HG02763 (cell line): ENCODE results near the gene TGFBR3.

Source experiments
- ATAC-seq: cut with Tn5 transposase; IDR thresholded peaks from one replicate; pipeline ENCODE4 v1.9.1; 2021; ENCODE audit warnings: mild to moderate bottlenecking, moderate library complexity; ENCODE audit not compliant: unreplicated experiment

TGFBR3 gene

DNA sequence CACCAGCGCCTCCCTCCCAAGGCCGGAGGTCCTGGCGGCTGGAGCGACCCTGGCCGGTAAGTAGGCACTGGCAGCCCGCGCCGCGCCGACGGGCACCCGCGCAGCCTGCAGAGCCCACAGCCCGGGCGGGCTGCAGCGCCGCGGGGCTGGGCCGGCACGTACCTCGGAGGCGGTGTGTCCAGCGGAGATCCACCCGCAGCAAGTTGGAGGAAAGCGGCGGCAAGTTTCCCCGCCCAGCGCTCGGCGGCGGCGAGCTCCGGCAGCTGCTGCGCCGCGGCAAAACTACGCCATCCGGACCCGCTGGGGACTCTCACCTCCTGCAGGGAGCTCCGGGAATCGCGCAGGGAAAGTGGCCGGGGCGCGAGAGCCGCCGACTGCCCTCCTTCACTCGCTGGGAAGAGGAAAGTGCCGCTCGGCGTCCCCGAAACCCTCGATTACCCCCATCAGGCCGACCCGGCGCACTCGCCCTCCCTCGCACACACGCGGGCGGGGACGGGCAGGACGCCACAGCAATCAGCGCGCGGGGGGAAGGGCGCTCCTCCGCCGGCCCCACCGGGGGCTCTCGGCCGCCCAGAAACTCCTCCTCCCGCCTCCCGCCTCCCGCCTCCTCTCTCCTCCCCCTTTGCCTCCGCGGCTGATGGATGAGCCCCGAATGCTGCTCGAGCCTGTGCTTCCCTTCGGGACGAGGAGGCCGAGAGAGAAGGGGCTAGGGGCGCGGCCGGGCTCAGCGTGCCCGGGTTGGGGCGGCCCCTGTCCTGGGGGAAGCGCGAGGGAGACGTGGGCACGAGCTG, at the start of gene TGFBR3:
TGFBR3 (minus strand) TSS at position 436 of the 791 bp plus-strand sequence. CDS start 24,620 bp downstream, outside the sequence.
- peak; percentile 61 for ATAC-seq

DNA sequence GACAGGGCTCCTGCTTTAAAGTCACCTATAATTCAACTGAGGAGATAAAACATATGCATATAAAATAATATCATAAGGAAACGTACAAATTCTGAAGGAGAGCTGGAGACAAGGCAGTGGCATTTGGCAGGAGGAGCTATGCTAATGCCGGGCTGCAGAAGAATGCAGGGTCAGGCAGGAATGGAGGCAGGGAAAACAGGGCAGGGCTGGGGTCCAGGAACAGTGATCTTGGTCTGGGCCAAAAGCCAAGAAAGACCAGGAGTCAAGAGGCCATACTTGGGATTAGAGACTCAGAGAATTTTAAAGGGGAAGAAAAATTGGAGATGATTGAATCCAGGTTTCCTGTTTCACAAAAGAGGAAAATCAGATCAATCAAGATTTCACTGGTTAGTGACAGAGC, 43.3 kb upstream of the TGFBR3 start:
- ATAC-seq = no peak

DNA sequence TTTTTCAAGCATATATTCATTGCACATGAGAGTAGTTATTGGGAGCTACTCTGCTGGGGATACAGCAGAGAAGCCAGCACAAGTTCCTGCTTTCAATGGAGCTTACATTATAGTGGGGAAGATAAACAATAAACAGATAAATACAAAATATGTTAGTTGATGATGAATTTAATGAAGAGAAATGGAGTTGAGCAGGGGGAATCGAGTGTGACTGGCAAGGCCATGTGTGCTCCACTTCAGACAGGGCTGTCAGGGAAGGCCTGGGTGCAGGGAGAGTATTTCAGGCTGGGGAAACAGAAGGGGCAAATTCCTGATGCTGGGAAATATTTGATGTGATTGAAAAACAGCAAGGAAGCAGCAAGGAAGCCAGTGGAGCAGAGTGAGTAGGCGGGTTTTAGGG, 42.1 kb upstream of the TGFBR3 start:
- no peak for ATAC-seq

DNA sequence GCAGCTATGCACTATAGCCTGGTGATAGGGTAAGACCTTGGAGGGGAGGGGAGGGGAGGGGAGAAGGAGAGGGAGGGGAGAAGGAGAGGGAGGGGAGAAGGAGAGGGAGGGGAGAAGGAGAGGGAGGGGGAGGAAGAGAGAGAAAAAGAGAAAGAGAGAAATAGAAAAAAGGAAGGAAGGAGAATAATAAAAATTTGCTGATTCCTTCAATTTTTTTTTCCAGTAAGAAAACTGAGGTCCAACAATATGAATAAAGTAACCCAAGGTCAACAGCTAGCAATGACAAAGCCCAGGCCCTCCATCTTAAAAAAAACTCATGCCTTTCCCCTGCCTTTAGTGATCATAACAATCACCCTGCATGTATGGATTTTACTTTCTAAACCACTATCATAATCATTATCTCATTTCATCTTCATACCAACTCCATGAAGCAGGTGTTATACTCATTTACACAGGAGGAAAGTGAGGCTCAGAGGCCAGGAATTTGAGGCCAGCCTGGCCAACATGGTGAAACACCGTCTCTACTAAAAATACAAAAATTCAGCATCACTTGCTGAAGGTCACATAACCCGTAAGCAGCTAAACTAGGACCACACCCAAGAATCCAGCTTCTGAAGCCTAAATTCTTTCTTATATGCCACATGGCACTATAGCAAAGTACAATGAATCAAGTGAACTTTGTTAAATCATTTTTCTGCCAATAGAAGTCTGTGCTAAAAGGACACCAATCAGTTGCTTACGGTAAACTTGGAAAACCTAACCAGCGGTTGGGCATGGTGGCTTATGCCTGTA, 39.9 kb upstream of the TGFBR3 start:
- ATAC-seq = no peak

DNA sequence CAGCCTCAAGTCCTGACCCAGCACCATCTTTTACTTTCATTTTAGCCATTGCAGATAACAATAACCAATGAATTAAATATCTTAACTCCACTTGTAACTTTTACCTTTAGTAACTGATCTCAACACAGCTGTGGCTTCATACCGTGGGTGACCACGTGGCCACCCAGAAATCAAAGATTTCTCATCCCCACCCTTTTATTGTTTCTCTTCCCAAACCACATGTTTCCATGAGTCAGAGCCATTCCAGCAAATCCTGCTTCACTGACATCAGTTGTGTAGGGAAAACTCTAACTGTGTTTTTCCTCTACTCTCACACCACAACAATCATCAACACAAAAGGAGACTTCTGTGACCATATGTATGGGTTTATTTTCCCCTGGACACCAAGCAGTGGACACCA, 38.2 kb upstream of the TGFBR3 start:
- ATAC-seq = no peak

DNA sequence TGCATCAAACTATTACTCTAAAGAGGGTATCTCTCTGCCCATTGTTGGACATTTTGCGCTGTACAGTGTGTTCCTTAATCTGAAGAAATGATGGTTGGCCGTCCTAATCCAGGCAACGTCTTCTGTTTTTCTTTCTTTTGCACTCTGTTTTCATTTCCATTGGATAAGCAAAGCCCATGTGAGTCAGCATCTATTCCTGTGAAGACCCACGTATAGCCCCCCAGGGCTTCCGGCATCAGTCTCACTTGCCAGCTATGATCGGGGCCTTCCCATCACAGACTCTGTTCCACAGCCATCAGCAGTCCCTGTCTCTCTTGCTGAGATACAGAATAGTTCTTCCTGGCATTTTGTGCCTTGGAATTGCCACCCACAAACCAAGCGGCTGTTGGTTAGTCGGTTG, 34.0 kb upstream of the TGFBR3 start:
- no peak for ATAC-seq

DNA sequence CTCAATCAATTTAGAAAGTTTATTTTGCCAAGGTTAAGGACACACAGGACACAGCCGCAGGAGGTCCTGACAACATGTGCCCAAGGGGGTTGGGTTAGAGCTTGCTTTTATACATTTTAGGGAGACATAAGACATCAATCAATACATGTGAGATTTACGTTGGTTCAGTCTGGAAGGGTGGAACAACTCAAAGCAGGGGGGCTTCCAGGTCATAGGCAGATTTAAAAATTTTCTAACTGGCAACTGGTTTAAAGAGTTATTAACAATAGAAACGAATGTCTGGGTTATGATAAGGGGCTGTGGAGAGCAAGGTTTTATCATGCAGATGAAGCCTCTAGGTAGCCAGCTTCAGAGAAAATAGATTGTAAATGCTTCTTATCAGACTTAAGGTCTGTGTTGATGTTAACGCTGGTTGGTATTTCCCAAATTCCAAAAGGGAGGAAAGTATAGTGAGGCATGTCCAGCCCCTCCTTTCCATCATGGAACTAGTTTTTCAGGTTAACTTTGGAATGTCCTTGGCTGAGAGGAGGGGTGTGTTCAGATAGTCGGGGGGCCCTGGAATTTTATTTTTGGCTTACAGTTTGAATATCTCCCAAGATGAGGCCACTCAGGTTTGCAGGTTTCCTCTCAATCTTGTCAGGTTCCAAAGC, 31.0 kb upstream of the TGFBR3 start:
- no peak for ATAC-seq

DNA sequence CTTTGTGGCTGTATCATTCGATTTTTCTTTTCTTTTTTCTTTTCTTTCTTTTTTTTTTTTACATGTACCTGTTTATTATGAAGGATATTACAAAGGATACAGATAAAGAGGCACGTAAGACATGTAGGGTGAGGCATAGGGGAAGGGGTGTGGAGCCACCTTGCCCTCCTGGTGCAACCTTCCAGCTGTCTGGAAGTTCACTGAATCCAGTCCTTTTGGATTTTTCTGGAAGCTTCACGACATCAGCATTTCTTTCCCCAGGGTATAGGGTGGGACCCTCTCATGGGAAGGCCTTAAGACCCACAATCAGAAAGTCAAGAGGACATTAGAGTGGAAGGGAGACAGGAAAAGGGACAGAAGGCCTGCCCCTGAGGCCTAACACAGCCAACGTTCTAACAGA, 30.1 kb upstream of the TGFBR3 start:
- no peak for ATAC-seq

DNA sequence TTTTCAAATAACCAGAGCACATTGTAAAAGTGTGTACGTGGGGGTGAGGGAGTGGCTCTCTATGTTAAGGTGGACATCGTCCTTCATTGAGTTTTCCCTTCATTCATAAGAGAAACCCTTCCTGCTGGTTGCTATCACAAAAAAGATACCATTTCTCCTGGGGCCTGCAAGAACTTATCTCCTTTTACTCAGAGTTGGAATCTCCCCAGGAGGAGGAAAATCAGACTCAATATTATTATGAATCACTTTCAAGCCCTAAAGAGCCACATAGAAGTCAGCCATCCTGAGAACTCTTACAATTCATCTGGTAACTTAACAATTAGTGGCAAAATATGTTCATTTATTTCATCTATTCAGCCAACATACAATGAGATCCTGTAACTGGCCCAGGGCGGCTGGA, 27.1 kb upstream of the TGFBR3 start:
- ATAC-seq = no peak

DNA sequence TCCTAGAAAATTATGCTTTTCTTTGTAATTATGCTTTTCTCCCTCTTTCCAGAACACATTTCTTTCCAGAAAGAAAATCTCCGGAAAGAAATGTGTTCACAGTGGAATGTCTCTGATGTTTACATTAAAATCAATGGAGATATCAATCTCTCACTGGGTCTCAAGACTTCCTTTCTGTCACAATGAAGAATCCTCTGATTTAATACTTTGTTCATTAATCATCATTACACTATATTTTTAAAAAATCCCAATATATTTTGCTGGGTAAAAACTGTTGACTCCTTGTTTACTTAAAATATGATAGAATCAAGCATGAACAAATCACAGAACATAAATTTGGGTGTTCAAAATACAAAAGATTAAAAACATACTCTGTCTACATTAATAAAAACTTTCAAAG, 26.3 kb upstream of the TGFBR3 start:
- no peak for ATAC-seq

DNA sequence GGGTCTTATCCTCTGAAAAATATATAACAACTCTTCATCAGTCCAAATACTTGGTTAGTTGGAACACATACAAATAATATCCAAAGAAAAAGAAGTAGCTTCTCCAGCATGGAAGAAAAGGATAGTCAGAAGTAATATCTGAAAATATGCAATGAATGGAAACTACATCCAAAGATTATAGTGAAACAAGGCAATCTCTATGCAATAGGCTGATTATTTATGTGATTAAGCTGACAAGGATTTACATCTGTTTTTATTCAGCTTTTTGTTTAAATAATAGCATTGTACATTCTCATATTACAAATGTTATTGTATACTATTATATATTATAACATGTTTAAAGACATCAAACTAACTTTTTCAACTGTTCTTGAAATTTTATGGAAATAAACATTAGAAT, 15.3 kb upstream of the TGFBR3 start:
- ATAC-seq = no peak

DNA sequence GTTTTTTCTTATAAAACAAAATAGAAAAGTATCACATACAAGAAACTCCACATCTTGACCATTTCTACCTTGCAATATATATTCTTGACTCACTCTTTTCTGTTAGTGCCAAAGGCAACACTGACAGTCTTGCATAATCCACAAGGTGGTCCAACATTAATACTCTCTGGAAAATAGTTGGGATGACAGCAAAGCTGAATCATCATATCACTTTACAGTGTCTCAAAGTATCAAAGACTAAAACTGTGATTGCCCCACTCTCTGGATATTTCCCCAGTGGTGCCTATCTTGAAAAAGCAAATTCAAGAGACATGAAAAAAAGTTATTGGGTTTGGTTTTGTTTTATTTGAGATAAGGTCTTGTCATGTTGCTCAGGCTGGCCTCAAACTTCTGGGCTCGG, 14.6 kb upstream of the TGFBR3 start:
- ATAC-seq = no peak

DNA sequence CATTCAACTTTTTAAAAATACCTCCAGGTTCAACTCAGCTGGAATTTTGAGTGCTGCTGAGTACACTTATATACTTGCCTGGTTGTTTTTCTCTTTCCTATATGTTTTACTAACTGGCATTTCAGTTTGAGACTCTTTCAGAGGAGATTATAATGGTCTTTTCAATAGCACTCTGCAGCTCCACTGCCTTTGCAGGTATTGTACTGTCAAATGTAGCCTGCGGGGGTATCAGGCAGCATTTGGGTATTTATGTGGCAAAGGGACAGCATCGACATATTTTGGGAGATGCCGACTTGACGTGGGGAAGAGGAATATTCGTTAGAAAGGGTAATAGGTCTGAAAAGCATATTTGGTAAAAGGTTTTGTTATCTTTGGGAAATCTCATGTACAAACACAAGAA, 11.1 kb upstream of the TGFBR3 start:
- ATAC-seq = no peak

DNA sequence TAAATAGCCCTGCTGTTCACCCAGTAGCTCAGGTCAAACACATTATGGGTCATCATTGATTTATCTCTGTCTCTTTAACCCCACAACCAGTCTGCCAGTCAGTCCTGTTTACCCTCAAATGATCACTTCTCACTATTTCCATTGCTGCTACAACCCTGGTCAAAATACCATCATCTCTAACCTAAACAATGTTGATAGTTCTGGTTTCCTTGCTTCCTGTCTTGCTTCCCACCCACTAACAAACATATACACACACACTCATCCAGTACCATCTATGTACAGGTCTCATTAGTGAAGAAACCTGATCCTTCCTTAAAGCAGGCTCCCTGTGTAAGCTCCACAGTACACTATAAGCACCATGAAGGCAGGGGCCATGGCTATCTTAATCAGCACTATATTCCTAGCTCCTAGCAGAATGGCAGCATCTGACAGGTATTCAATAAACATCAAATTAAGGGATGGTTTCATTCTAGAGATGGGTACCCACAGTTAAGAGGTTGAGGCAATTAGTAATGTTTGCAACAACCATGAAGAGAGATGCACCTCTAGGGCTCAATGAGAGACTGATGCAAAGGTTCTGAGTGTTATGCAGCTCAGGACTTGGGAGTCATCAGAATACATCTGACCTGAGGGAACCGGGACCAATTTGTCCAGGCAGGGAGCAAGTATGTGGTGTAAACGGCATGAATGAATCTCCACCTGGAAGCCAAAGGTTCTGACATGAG, 10.0 kb upstream of the TGFBR3 start:
- no peak for ATAC-seq

DNA sequence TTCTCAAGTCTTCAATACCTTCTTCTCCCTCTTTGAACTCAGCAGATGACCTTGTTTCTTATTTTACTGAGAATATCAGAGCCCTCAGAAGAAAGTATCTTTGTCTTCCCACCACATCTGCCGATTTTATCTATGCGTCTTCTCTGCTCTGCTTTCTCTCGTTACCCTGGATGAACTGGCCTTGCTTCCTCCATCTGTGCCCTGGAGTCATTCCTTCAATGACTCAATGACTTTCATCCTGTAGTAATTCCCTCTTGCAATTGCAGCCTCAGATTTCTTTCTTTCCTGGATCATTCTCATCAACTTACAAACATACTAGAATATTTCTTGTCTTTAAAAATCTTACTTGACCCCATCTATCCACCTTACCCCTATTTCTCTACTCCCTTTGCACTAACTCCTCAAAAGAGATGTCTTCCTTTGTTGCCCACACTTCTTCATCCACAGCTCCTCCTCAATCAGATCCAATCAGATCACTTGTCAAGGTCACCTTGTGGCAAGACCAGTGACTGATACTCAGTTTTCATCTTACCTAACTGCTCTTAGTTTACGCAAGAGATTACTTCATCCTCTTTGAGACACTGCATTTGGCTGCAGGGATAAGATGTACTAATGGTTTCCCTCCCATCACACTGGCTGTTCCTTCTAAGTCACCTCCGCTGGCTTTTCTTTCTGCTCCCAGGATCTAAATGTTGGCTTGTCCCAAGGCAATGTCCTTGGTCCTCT, 8.2 kb upstream of the TGFBR3 start:
- ATAC-seq = no peak

DNA sequence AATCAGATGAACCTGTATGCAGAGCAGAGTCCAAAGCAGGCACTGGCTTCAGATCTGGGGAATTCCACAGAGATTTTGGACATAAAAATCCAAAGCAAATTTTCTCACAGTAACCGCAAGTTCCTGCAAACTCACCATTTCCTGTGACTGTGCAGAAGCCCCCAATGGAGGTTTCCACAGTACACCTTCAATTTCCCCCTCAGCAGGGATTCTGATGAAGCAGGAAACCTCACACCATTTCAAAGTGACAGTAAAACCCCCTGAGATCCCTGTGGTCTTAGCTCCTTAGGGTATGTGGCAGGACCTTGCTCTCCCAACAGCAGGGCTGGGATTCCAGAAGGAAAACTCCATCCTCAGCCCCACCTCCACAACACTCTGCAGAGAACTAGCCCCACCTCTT, 6.0 kb upstream of the TGFBR3 start:
- ATAC-seq = no peak

DNA sequence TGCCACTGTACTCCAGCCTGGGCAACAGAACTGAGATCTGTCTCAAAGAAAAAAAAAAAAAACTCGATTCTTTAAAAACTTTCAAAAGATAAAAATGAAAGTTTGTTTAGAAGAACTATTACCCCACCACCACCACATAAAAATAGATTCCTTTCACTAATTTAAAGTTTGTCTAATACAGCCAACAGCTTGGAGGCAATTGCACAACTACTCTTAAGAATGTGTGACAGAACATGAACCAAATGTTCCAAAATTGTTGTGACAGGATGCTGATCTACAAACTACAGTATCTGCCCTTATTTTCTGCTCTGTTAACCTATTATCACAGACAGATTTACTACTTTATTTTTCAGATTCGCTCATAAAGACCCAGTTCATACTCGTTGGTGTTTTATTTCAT, 5.5 kb upstream of the TGFBR3 start:
- ATAC-seq = no peak

DNA sequence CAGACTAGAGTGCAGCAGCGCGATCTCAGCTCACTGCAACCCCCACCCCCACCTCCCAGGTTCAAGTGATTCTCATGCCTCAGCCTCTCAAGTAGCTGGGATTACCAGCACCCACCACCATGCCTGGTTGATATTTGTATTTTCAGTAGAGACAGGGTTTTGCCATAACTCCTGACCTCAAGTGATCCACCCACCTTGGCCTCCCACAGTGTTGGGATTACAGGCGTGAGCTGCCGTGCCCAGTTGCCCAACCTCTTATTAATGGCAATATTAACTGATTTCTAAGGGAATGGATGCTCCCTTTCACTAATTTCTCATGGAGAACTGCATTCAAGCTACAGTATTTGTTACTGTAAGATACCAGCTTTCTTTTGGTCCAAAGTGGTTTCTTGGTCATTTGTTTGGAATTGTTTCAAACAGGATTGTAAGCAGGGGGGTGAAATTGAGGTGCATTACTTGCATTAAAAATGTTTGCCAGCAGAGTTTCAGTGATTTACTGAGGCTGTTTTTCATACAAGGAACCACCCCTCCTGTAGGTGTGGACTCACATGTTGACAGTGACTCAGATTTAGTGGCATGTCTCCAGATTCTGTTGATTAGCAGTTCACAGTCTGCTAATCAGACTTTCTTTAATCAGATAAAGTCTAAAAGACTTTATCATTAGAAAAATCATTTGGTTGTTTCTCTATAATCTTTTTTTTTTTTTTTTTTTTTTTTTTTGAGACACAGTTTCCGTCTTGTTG, 3.9 kb upstream of the TGFBR3 start:
- no peak for ATAC-seq

DNA sequence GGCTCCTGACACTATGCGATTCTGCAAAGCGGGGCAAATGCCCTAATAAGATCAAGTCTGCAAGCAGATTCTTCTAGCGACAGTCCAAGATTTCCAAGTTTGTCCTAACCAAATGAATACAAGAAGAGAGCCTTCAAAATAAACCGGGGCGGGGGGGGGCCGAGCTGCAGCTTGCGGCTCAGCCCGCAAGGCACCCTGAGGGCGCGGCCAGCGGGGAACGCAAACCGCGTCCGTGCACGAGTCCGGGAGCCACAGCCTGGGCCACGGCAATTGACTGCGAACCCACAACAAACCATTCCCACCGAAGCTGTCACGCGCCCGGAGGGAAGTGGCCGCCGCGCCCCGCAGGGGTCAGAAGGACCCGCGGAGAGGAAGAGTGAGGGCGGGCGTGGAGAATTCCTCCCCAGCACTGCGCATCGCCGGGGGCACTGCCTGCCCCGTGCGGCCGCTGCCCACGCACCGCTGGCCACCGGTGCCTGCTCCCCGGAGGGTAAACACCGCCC, 687 bp downstream of the TGFBR3 start:
- peak; percentile 25 for ATAC-seq
